Adrenal gland (tissue), 12 donors: ENCODE results near the gene OS9. TPM values are rescaled to one million over a fixed set of nuclear protein-coding genes. Genes with fewer than 3 reads are reported as not detected.

Experiments used
- DNase-seq, 7 donors: peaks; one replicate each; pipeline ENCODE4 v3.0.0-alpha.2; 2019 to 2020
- H3K27ac ChIP-seq, 5 donors: fragments of 200-600 bp; sonication (generic) in 4 of 5; 1 replicate in 3 of 5; 2 replicates in 2 of 5; pipeline versions ENCODE4 v1.5.1 to v1.8.0; 2016 to 2020; ENCODE audit warnings: mild to moderate bottlenecking in 1 of 5
- H3K27me3 ChIP-seq: fragments of 200-600 bp; 2 replicates; pipeline ENCODE4 v1.8.0; 2021
- H3K36me3 ChIP-seq, 2 donors: fragments of 200-600 bp; replicated peaks in 1 of 2; 1 replicate in 1 of 2; 2 replicates in 1 of 2; pipeline versions ENCODE4 v1.5.1 to v1.8.0; 2018 to 2022
- H3K4me1 ChIP-seq, 2 donors: fragments of 200-600 bp; replicated peaks in 1 of 2; 1 replicate in 1 of 2; 2 replicates in 1 of 2; pipeline versions ENCODE4 v1.5.1 to v1.8.0; 2018 to 2021
- H3K4me3 ChIP-seq, 4 donors: fragments of 200-600 bp; sonication (generic) in 3 of 4; one replicate each; pipeline ENCODE4 v1.5.1; 2016 to 2018
- H3K9me3 ChIP-seq, 3 donors: fragments of 200-600 bp; sonication (generic) in 1 of 3; replicated peaks in 1 of 3; 1 replicate in 2 of 3; 2 replicates in 1 of 3; pipeline versions ENCODE4 v1.5.1 to v1.8.0; 2016 to 2021
- CTCF ChIP-seq, 6 experiments: fragments of 450-650 bp in 4 of 6; fragments of 200-600 bp in 2 of 6; sonication (generic) in 1 of 6; IDR thresholded peaks; 1 replicate in 5 of 6; 2 replicates in 1 of 6; pipeline versions ENCODE4 v1.5.1 to v1.8.0; 2016 to 2021; ENCODE audit warnings: antibody characterized with exemption in 6 of 6, mild to moderate bottlenecking in 2 of 6, moderate library complexity in 1 of 6
- POLR2A ChIP-seq, 2 donors: fragments of 450-650 bp; IDR thresholded peaks; one replicate each; pipeline ENCODE4 v1.6.1; 2017; ENCODE audit warnings: antibody characterized with exemption in 2 of 2, mild to moderate bottlenecking in 2 of 2, moderate library complexity in 1 of 2
- WGBS, 4 donors: extraction: QIAGEN DNeasy Blood & Tissue Kit in 2 of 4; methylation state at CpG; one replicate each; pipeline versions ENCODE4 v1.1.5 to v1.1.7; 2013 to 2017; 5-methylcytosine and 5-hydroxymethylcytosine counted together
- intact Hi-C, 2 donors: fragments of 100-400 bp; cut with DNase I; formaldehyde crosslinking; loops; one replicate each; pipeline versions ENCODE4 v1.14.1 to v1.15.0; 2022 to 2023
- polyA plus RNA-seq, 3 donors: library from polyadenylated mRNA; stranded (reverse); fragments of 200-250 nt in 2 of 3; fragments of 350-450 nt in 1 of 3; fragmentation: Illumina TruSeq in 1 of 3; extraction: RNeasy Lipid Tissue Mini Kit (QIAGEN cat#74804) in 1 of 3; gene quantifications; one replicate each; pipeline ENCODE4 v1.2.3, GENCODE V29; 2013 to 2014
- total RNA-seq, 9 donors: library from RNA; depleted of rRNA in 4 of 9; stranded (reverse); fragments of >200 nt in 4 of 9; fragments of 120-200 nt in 1 of 9; fragmentation: NEBNext Ultra II Directional in 1 of 9; extraction: Animal tissue kit (Norgen Biotek cat#: 25700) in 1 of 9; gene quantifications; one replicate each; pipeline versions ENCODE4 v1.1.0 to v1.2.4, GENCODE V29; 2013 to 2023
- donor health status: healthy with polysubstance abuse.
- donor health status: Bipolar disorder and iron deficiency.
- donor health status: DM: yes; HTN: yes; CAD: no.
- donor health status: DM: no; HTN: no; CAD: no.
- donor health status: DM: no; HTN: no; CAD: no.
- donor health status: DM: yes; HTN: yes; CAD: no.

The OS9 gene
- total and polyA plus RNA-seq, 12 donors: 155 to 428 (median 272) TPM

GRCh38 chr12:57741413-57741789, 47.5 kb downstream of the OS9 start:
- WGBS, 4 donors: 50 to 71% (median 56%) methylated on average over 1 of the region's 1 CpG
- Histone ChIP-seq H3K27me3 (peaks cover 30% of the 10 kb centered on the region), H3K9me3 (no peaks in the 10 kb centered on the region), H3K4me1 (peaks cover 21 to 29% of the 10 kb centered on the region in 2 donors), H3K4me3 (peak overlapping the region in 1 of 4 donors; percentile 4), H3K36me3 (peaks cover 0 to 1% of the 10 kb centered on the region in 2 donors), H3K27ac (no peak overlapping the region)
- DNase-seq: no peak
- intact Hi-C loops: no loop called here
- TF ChIP-seq POLR2A (IDR thresholded peaks at IDR 0.05): no peak
- TF ChIP-seq CTCF (IDR thresholded peaks at IDR 0.05): no peak

- H3K4me3 ChIP-seq: peak overlapping the region in 1 of 4 donors; percentile 4
- WGBS, 4 donors: 42 to 46% (median 45%) methylated on average over 7 to 14 of the region's 14 CpGs
- TF ChIP-seq POLR2A (IDR thresholded peaks at IDR 0.05) (no peak), CTCF (IDR thresholded peaks at IDR 0.05) (peak in 1 of 6 experiments; percentile 2)
- no peak for DNase-seq
- peaks cover 20 to 23% of the 10 kb centered on the region in 2 donors for H3K4me1 ChIP-seq
- H3K27ac ChIP-seq: peak overlapping the region in 1 of 5 donors; percentile 48
- H3K9me3 ChIP-seq: no peaks in the 10 kb centered on the region
- H3K36me3 ChIP-seq: peaks cover 0 to 8% of the 10 kb centered on the region in 2 donors
- intact Hi-C loops: no loop called here
- peaks cover 24% of the 10 kb centered on the region for H3K27me3 ChIP-seq
Observed at GRCh38 chr12:57741844-57742738, 48.2 kb downstream of the OS9 start.

- no peak overlapping the region for H3K4me3 ChIP-seq
- no peak overlapping the region for H3K27ac ChIP-seq
- 83 to 92% (median 88%) methylated on average over 2 of the region's 2 CpGs for WGBS, 4 donors
- DNase-seq: no peak
- intact Hi-C loops: no loop called here
- peaks cover 11% of the 10 kb centered on the region for H3K27me3 ChIP-seq
- H3K9me3 ChIP-seq: no peaks in the 10 kb centered on the region
- no peak for TF ChIP-seq CTCF (IDR thresholded peaks at IDR 0.05)
- no peak for TF ChIP-seq POLR2A (IDR thresholded peaks at IDR 0.05)
- peaks cover 0 to 25% of the 10 kb centered on the region in 2 donors for H3K36me3 ChIP-seq
- peaks cover 7 to 10% of the 10 kb centered on the region in 2 donors for H3K4me1 ChIP-seq
Observed at GRCh38 chr12:57743769-57744168, 49.8 kb downstream of the OS9 start.

GRCh38 chr12:57744194-57744776, 50.4 kb downstream of the OS9 start:
- Histone ChIP-seq H3K4me1 (peaks cover 7 to 10% of the 10 kb centered on the region in 2 donors), H3K9me3 (no peaks in the 10 kb centered on the region), H3K36me3 (peaks cover 0 to 30% of the 10 kb centered on the region in 2 donors), H3K27ac (peak overlapping the region in 4 of 5 donors; percentile 85 to 99 (median 97)), H3K27me3 (peaks cover 11% of the 10 kb centered on the region), H3K4me3 (peak overlapping the region in 2 of 4 donors; percentile 91 to 99)
- peak; percentile 73 to 90 (median 80) for DNase-seq
- TF ChIP-seq POLR2A (IDR thresholded peaks at IDR 0.05) (no peak), CTCF (IDR thresholded peaks at IDR 0.05) (no peak)
- intact Hi-C loops: no loop called here
- 8 to 12% (median 11%) methylated on average over 11 to 21 of the region's 21 CpGs for WGBS, 4 donors
